HG02678 (cell line): ENCODE measurements around the gene NEB.

ENCODE experiments used
- ATAC-seq: cut with Tn5 transposase; IDR thresholded peaks from one replicate; pipeline ENCODE4 v1.9.1; 2021; ENCODE audit warnings: mild to moderate bottlenecking, moderate library complexity; ENCODE audit not compliant: unreplicated experiment

The NEB gene

DNA sequence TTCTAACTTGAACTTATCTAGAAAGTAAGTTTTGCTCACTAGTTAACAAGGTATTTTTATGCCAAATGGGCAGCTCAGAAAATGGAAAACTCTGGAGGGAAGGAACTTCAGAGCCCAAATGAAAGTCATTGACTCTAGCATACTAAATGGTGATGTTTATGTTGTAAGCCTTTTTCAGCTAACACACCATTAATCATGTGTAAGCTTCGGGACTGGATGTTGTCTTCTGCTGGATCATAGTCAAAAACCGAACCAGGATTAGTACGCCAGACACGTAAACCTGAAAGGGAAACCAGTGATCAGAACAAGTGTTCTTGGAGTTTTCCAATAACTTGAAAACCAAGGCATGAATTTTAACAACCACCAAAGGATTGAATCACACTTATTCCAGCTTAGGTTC, 242.8 kb downstream of the NEB start:
- no peak for ATAC-seq

DNA sequence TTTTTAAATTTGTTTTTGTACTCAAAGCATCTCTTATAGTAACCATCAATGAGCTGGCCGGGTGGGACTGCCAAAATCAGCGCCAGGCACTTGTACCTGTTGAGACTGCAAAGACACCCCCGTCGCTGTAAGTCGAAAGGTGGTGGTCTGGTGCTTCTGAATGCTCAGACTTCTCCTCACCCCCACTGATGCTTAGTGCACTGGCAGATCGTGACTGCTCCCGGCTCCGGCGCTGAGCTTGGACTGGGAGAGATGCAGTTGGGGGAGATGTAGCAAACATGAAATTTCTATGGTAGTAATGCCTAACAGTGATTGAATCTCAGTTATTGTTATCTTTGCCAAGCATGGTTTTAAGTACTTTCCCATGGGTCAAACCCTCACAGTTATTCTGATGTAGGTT, 244.0 kb downstream of the NEB start:
- ATAC-seq = no peak

DNA sequence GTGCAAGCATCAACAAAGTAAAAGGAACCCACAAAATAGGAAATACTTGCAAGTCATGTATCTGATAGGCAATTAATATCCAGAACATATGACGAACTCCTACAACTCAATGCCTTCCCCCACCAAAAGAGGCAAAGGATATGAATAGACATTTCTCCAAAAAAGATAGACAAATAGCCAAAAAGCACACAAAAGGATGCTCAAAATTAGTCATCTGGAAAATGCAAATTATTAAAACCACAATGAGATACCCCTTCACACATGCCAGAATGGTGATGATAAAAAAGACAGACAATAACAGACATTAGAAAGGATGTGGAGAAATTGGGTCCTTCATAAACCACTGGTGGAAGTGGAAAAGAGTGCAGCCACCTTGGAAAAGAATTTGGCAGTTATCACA, 248.2 kb downstream of the NEB start:
- ATAC-seq = no peak

DNA sequence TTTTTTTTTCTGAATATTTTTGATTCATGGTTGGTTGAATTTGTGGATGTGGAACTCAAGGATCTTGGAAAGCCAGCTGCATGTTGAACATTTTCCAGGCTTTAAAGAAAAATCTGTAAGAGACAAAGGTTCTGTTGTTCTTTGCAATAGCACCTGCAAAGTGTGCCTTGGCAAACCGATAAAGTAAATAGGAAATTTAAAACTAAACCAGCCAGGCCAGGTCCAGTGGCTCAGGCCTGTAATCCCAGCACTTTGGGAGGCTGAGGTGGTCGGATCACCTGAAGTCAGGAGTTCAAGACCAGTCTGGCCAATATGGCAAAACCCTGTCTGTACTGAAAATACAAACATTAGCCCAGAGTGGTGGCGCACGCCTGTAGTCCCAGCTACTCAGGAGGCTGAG, 250.2 kb downstream of the NEB start:
- no peak for ATAC-seq

DNA sequence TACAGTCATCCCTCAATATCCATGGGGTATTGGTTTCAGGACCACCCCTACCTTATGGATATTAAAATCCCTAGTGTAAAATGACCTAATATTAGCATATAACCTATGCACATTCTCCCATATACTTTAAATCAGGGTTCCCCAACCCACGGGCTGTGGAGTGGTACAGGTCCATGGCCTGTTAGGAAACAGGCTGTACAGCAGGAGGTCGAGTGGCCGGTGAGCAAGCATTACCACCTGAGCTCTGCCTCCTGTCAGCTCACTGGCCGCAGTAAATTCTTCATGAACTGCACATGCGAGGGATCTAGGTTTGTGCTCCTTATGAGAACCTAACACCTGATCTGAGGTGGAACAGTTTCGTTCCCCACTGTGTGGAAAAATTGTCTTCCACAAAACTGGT, 250.7 kb downstream of the NEB start:
- no peak for ATAC-seq

DNA sequence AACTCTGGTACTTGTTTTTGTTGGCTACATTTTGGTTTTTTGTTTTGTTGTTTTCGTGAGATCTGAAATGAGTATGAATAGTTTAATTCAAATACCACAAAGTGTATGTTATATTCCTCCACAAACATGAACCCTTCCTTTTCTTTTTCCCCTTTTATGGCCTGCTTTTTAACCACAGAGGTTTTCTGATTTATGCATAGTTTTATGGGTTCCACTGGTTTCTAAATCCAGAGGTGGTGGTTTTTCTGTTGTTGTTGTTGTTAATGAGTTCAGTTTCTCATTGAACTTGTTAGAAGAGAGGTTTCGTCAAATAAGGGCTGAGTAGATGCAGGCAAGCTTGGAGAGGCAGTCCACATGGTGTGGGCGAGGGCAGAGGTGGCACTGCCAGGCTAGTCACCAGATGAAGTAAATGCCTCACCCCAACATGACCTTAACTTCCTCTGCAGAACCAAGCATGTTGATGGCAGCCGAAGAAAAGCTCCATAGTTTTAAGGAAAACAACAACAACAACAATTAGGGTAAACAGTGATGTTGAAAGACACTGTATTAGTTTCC, 252.0 kb downstream of the NEB start:
- ATAC-seq = no peak

DNA sequence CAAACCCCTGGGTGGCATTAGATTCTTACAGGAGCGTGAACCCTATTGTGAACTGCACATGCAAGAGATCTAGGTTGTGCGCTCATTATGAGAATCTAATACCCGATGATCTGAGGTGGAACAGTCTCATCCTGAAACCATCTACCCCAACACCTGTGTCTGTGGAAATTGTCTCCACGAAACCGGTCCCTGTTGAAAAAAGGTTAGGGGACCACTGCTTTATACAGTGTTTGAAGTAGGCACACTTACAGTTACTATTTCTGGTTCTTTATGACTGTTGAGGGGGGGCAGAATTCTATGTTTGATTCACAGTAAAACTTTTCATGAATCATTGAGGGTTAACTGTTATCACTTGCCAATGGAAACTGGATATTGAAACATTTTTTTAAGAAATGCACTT, 252.5 kb downstream of the NEB start:
- no peak for ATAC-seq

DNA sequence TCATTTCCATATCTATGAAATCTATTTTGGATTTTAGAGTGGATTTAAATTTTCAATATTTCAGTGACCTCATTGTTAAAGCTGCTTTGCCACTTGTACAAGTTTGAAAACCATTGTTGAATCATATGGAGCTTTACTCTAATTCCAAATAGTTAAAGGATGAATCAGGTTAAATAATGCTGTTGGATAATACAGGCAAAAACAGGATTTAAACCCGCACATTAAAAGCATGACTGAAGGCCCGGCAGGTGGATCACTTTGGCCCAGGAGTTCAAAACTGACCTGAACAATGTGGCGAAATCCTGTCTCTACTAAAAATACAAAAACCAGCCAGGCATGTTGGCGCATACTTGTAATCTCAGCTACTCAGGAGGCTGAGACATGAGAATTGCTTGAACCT, 256.3 kb downstream of the NEB start:
- no peak for ATAC-seq

DNA sequence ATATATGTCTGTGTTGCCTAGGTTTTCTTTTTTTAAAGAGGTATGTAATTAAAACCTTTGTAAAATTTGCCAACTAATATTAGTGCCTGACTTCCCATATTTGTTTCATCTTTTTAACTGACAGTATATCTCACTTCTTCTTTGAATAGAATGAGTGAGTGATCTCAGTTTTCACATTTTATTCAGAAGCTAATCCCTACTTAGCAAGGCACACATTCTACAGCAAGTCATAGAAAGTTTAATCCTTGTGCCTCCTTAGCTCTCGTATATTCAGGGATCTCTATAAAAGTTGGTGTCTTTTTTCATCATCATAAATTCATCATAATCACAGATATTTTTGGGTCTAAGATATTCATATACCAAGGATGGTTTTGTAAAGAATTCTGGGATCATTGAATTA, 258.0 kb downstream of the NEB start:
- ATAC-seq = no peak

DNA sequence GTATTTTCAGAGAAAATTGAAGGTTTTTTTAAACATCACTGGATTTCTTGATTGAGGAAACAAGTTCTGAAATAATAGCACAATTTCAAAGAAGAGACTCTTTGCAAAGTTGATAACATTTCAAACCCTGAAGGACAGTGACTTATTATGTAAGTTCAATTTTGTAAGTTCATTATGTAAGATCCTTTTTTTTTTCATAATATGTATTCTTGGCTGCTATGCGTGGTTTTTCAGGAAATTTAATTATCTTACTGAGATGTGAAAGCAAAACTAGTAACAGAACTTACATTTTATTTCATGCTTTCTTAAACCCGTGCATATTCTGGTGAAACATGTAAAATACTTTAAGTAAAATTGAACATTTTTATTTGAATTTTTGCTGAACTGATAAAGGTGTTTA, 259.2 kb downstream of the NEB start:
- no peak for ATAC-seq

DNA sequence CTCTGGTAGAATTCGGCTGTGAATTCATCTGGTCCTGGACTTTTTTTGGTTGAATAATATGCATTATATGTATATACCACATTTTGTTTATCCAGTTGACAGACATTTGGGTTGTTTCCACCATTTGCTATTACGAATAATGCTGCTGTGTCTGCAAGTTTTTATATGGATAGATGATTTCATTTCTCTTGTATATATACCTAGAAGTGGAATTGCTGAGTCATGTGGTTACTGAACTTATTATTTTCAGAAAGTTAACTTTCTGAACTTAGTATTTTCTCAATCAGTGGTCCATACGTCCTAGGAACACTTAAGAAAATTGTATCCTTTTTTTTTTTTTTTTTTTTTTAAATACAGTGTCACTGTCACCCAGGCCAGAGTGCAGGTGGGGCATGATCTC, 261.3 kb downstream of the NEB start:
- ATAC-seq = no peak

DNA sequence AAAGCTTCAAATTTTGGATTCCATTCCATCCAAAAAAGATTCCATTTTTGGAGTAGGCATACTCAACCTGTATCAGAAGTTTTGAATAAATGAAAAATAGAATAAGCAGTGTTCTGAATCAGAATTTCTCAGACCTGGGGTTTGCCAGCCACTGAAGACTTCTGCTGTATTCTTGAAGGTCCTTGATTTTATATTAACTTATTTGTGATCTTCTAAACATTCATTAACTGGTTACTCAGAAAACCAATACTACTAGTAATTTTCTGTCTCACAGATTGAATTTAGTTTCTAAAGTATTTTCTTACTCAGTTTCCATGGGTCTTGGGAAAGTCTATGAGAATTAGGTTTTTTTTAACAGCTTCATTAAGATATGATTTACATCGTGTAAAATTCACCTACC, 263.7 kb downstream of the NEB start:
- ATAC-seq = no peak

DNA sequence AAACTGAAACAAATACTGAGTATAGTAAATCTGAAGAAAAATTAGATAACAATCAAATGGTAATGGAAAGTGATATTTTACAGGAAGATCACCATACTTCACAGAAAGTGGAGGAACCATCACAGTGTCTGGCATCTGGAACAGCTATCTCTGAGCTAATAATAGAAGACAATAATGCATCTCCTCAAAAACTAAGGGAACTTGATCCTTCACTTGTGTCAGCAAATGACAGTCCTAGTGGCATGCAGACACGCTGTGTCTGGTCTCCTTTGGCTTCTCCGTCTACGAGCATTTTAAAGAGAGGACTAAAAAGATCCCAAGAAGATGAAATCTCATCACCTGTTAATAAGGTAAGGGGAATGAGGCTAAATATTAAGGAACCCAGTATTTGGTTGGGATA, 268.5 kb downstream of the NEB start:
- ATAC-seq = no peak

DNA sequence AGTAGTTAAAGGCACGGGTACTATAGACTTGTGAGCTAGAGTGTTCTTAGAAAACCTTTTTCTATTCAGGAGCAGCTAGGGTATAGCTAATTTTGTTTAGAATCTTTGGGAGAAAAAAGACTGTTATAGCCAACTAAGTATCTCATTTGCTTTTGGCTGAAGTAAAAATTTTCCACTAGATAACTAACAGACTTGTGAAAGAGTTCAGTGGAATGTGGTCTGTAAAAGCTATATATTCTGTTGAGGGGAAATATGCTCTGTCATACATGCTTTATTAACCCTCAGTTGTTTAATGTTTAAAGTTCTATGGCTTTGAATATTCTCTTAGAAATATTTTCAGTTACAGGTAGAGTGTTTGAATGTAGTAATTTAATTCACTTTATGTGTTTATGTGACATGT, 274.9 kb downstream of the NEB start:
- no peak for ATAC-seq

DNA sequence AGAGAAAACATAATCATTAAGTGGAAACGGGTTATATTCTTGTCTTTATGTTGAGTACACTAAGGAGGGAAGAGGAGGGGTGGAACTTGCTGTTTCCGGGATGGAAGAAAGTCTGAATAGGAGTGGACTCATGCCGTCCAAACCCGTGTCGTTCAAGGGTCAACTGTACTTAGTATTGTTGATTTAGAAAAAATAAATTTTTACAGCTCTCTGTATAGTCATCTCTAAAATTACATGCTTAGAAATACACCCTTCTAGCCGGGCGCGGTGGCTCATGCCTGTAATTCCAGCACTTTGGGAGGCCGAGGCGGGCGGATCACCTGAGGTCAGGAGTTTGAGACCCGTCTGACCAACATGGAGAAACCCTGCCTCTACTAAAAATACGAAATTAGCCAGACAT, 295.1 kb downstream of the NEB start:
- no peak for ATAC-seq

DNA sequence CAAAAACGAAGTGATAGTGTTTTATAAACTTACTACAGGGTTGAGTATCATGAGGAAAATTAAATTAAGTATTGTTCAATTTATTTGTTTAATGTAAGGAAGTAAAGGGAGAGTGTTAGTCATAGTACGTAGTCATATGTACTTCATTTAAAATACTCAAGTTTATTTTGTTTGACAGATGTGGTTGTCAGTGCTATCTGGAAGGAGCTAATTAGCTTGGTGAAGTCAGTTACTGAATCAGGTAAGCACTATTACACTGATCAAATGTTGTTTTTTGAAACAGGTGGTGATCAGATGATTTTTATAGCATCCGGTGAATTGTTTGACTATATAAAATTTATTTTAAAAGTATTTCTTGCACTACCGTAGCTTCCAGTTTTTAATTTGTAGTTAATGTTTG, 295.8 kb downstream of the NEB start:
- ATAC-seq = no peak

DNA sequence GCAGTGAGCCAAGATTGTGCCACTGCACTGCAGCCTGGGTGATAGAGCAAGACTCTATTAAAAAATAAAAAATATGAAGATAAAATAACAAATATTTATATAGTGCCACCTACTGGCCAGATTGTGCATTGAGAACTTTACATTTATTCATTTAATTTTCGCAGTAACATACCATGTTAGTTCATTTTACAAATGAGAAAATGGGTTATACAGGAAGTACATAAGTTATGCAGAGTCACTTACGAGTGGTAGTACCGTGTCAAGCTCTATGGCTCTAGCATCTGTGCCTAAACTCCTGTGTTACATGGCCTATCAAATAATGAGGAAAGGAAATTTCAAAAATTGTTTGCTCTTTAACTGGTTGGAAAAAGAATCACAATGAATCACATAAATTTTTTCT, 296.6 kb downstream of the NEB start:
- ATAC-seq = no peak
